ENCODE data around the gene CLCC1. TPM values are rescaled to one million over a fixed set of nuclear protein-coding genes. Genes with fewer than 3 reads are reported as not detected.
"Not testable (repeated sequence)": the region's sequence is repeated elsewhere in the genome, so short reads cannot be mapped to it uniquely, and the experiment has no call there.

The CLCC1 gene
- polyA plus RNA-seq, 3 donors = 31.6 to 38.8 (median 36.2) TPM

- no peak for DNase-seq (ENCODE audit: extremely low read depth in 1 of 11, low read depth in 9 of 11, low spot score in 4 of 11)
These were observed 14.2 kb downstream of the CLCC1 start for GRCh38 chr1:108949044-108949443.

- no peak for DNase-seq (ENCODE audit: extremely low read depth in 1 of 11, low read depth in 9 of 11, low spot score in 4 of 11)
These were observed 15.3 kb downstream of the CLCC1 start for GRCh38 chr1:108947871-108948525.

- DNase-seq (ENCODE audit: extremely low read depth in 1 of 11, low read depth in 9 of 11, low spot score in 4 of 11) = no peak
These were observed 27.1 kb downstream of the CLCC1 start for GRCh38 chr1:108936170-108936569.

- no peak for DNase-seq (ENCODE audit: extremely low read depth in 1 of 11, low read depth in 9 of 11, low spot score in 4 of 11)
These were observed 29.3 kb downstream of the CLCC1 start for GRCh38 chr1:108933944-108934343.

GRCh38 chr1:108927565-108927964 is 35.7 kb downstream of the CLCC1 start:
- not testable (repeated sequence) for DNase-seq (ENCODE audit: extremely low read depth in 1 of 11, low read depth in 9 of 11, low spot score in 4 of 11)

GRCh38 chr1:108925920-108926319 is 37.4 kb downstream of the CLCC1 start:
- no peak for DNase-seq (ENCODE audit: extremely low read depth in 1 of 11, low read depth in 9 of 11, low spot score in 4 of 11)

- DNase-seq (ENCODE audit: extremely low read depth in 1 of 11, low read depth in 9 of 11, low spot score in 4 of 11) = no peak
These were observed 46.5 kb downstream of the CLCC1 start for GRCh38 chr1:108916788-108917187.

Other genes starting within 250 kb of the CLCC1 start
- gene STXBP3, start 216.8 kb downstream of the CLCC1 start, polyA plus RNA-seq (ENCODE audit: insufficient read length in 3 of 3) = 10 to 100 TPM; 56.6 to 78.5 (median 67.5) TPM
- gene AKNAD1, start 106.4 kb downstream of the CLCC1 start, polyA plus RNA-seq (ENCODE audit: insufficient read length in 3 of 3) = under 1 TPM in 1 of 3 donors, not detected in 2; 0.23 TPM
- gene GPSM2, start 86.5 kb downstream of the CLCC1 start, polyA plus RNA-seq (ENCODE audit: insufficient read length in 3 of 3) = 10 to 100 TPM; 18.7 to 20.0 (median 19.2) TPM
- 10 to 100 TPM; 11.8 to 14.8 (median 12.5) TPM for gene WDR47, start 78.6 kb upstream of the CLCC1 start, polyA plus RNA-seq (ENCODE audit: insufficient read length in 3 of 3)
- gene TAF13, start 112.5 kb upstream of the CLCC1 start, polyA plus RNA-seq (ENCODE audit: insufficient read length in 3 of 3) = 10 to 100 TPM; 42.5 to 47.9 (median 43.8) TPM
- 10 to 100 TPM; 39.3 to 40.5 (median 40.4) TPM for gene TMEM167B, start 127.3 kb upstream of the CLCC1 start, polyA plus RNA-seq (ENCODE audit: insufficient read length in 3 of 3)
- 1 to 10 TPM; 1.4 to 1.9 (median 1.5) TPM for gene ELAPOR1, start 150.6 kb upstream of the CLCC1 start, polyA plus RNA-seq (ENCODE audit: insufficient read length in 3 of 3)

All from renal cortex interstitium (tissue), 11 donors.